Type B pancreatic cell (in vitro differentiated cells): ENCODE measurements around the gene GNAL. TPM values are rescaled to one million over a fixed set of nuclear protein-coding genes. Genes with fewer than 3 reads are reported as not detected.
A peak's percentile ranks its signal among the peaks of the same experiment; 100 is the strongest.

Experiments used
- DNase-seq: peaks from one replicate; pipeline ENCODE4 v3.0.0; 2021; ENCODE audit warnings: mixed read lengths; ENCODE audit not compliant: unreplicated experiment; ENCODE audit errors: extremely low spot score
- H3K27ac Mint-ChIP-seq: 2 replicates; pipeline ENCODE4 v1.8.0; 2021; ENCODE audit warnings: mild to moderate bottlenecking, mixed read lengths
- H3K27me3 Mint-ChIP-seq: 2 replicates; pipeline ENCODE4 v1.8.0; 2021; ENCODE audit warnings: mixed read lengths
- H3K36me3 Mint-ChIP-seq: 2 replicates; pipeline ENCODE4 v1.8.0; 2021; ENCODE audit warnings: mixed read lengths
- H3K4me1 Mint-ChIP-seq: one replicate; pipeline ENCODE4 v1.8.0; 2021; ENCODE audit warnings: mixed read lengths; ENCODE audit not compliant: unreplicated experiment
- H3K4me3 Mint-ChIP-seq: 2 replicates; pipeline ENCODE4 v1.8.0; 2021; ENCODE audit warnings: mild to moderate bottlenecking, mixed read lengths
- H3K9me3 Mint-ChIP-seq: 2 replicates; pipeline ENCODE4 v1.8.0; 2021; ENCODE audit warnings: mixed read lengths
- total RNA-seq: library from RNA; stranded (reverse); gene quantifications from 2 replicates; pipeline ENCODE4 v1.2.1, GENCODE V29; 2021; ENCODE audit warnings: low replicate concordance
- TF ChIP-seq, protein P1 (sequence below): fragments of 200-600 bp; sonication (generic); conservative IDR thresholded peaks from 2 replicates; pipeline ENCODE4 v1.5.0; 2021; ENCODE audit warnings: antibody characterized with exemption, mild to moderate bottlenecking

The GNAL gene
- total RNA-seq, 1 donor from 2014 or later = 12.9 TPM

GRCh38 chr18:11868230-11868629, 179.2 kb downstream of the GNAL start:
- no peaks in the 10 kb centered on the region for H3K27me3 Mint-ChIP-seq
- H3K4me3 Mint-ChIP-seq = no peak overlapping the region
- no peak overlapping the region for H3K27ac Mint-ChIP-seq
- no peaks in the 10 kb centered on the region for H3K4me1 Mint-ChIP-seq
- H3K36me3 Mint-ChIP-seq = peaks cover 5% of the 10 kb centered on the region
- no peak for DNase-seq
- TF ChIP-seq, protein P1, sequence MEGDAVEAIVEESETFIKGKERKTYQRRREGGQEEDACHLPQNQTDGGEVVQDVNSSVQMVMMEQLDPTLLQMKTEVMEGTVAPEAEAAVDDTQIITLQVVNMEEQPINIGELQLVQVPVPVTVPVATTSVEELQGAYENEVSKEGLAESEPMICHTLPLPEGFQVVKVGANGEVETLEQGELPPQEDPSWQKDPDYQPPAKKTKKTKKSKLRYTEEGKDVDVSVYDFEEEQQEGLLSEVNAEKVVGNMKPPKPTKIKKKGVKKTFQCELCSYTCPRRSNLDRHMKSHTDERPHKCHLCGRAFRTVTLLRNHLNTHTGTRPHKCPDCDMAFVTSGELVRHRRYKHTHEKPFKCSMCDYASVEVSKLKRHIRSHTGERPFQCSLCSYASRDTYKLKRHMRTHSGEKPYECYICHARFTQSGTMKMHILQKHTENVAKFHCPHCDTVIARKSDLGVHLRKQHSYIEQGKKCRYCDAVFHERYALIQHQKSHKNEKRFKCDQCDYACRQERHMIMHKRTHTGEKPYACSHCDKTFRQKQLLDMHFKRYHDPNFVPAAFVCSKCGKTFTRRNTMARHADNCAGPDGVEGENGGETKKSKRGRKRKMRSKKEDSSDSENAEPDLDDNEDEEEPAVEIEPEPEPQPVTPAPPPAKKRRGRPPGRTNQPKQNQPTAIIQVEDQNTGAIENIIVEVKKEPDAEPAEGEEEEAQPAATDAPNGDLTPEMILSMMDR = no peak
- H3K9me3 Mint-ChIP-seq = no peaks in the 10 kb centered on the region

DNA sequence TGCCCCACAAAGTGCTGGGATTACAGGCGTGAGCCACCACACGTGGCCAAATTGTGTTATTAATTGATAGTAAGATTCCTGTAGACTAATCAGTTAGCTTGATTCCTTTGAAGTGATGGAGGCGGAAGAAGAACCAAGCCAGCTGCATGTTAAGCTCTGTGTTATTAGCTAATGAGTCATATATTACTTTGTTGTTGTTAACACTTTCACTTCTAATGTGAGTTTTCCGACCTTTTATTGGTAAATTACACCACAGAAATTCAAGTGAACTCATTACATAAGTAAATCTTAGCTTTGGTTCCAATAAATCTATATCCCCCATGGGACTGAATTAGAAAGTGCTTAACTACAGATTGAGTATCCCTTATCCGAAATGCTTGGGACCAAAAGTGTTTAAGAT, 182.4 kb downstream of the GNAL start:
- Mint-ChIP-seq H3K4me3 (no peak overlapping the region), H3K27me3 (no peaks in the 10 kb centered on the region), H3K27ac (no peak overlapping the region), H3K36me3 (peaks cover 12% of the 10 kb centered on the region), H3K9me3 (no peaks in the 10 kb centered on the region), H3K4me1 (no peaks in the 10 kb centered on the region)
- no peak for DNase-seq
- TF ChIP-seq, protein P1 = no peak

- H3K27me3 Mint-ChIP-seq = no peaks in the 10 kb centered on the region
- peaks cover 15% of the 10 kb centered on the region for H3K36me3 Mint-ChIP-seq
- TF ChIP-seq, protein P1 = peak; percentile 54
- H3K4me3 Mint-ChIP-seq = no peak overlapping the region
- DNase-seq = no peak
- H3K9me3 Mint-ChIP-seq = no peaks in the 10 kb centered on the region
- H3K4me1 Mint-ChIP-seq = no peaks in the 10 kb centered on the region
- no peak overlapping the region for H3K27ac Mint-ChIP-seq
Measured at GRCh38 chr18:11872479-11873136, 183.5 kb downstream of the GNAL start.

DNA sequence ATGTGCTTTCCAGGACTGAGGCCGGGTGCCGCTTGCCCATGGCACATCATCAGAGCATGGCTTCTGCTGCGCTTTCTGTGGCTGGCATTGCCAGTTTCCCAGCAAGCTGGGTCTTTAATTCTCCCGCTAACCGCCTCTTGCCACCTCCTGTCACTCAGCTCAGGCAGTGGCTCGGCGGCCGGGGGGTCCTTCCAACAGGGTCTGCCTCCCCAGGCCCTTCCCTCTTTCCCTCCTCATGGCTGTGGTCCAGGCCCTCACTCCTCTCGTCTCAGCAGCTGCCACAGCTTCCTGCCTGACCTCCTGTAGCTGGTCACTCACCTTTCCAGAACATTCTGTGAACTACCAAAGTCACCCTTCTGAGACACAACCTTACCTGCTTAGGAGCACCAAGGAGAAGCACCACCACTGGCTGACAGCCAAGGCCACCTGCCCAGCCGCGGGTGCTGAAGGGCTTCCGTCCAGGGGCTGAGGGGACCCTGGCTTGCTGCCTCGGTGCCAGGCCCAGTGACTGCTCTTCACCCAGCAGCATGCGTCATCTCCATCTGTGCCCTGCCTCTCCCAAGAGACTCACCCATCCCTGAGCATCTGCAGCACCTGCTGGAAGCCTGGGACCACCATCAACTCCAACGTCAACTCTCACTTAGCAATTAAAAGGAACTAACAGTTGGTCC, 184.7 kb downstream of the GNAL start:
- TF ChIP-seq, protein P1 = no peak
- Mint-ChIP-seq H3K4me1 (no peaks in the 10 kb centered on the region), H3K9me3 (no peaks in the 10 kb centered on the region), H3K27me3 (no peaks in the 10 kb centered on the region), H3K4me3 (no peak overlapping the region), H3K27ac (no peak overlapping the region), H3K36me3 (peaks cover 15% of the 10 kb centered on the region)
- no peak for DNase-seq

DNA sequence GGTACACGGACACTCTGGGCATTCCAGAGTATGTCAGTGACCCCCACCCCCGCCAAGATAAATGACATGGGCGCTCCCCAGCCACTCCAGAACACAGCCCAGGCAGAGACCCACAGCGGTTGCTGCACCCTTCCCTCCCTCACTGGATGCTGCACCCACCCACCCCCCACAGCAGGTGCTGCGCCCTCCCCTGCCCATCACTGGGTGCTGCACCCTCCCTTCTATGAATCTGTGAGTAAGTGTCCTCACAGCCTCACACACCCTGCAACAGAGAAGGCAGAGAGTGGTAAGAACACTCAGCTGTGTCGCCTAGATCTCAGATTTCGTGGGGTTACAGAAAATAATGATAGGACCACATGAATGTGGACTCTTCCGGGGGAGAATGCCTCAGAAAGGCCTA, 185.6 kb downstream of the GNAL start:
- Mint-ChIP-seq H3K4me1 (no peaks in the 10 kb centered on the region), H3K9me3 (no peaks in the 10 kb centered on the region), H3K4me3 (no peak overlapping the region), H3K27me3 (no peaks in the 10 kb centered on the region), H3K36me3 (peaks cover 15% of the 10 kb centered on the region), H3K27ac (no peak overlapping the region)
- no peak for DNase-seq
- TF ChIP-seq, protein P1 = no peak
